Heart right ventricle (tissue), 16 donors: ENCODE data around the gene USE1. TPM values are rescaled to one million over a fixed set of nuclear protein-coding genes. Genes with fewer than 3 reads are reported as not detected.

Experiments
- ATAC-seq, 8 donors: fragments of 200-7000 bp; cut with Tn5 transposase; one replicate each; pipeline ENCODE4 v1.9.1; 2020; ENCODE audit warnings: mild to moderate bottlenecking in 8 of 8, moderate library complexity in 8 of 8, moderate number of reproducible peaks in 1 of 8
- DNase-seq, 2 donors: peaks; one replicate each; pipeline ENCODE4 v3.0.0-alpha.2; 2020
- H3K27ac ChIP-seq, 10 donors: fragments of 200-600 bp; sonication (generic) in 2 of 10; one replicate each; pipeline versions ENCODE4 v1.5.0 to v1.8.0; 2020 to 2022; ENCODE audit warnings: mild to moderate bottlenecking in 3 of 10
- H3K27me3 ChIP-seq, 7 donors: fragments of 200-600 bp; one replicate each; pipeline ENCODE4 v1.8.0; 2021 to 2022; ENCODE audit warnings: mild to moderate bottlenecking in 2 of 7
- H3K36me3 ChIP-seq, 9 donors: fragments of 200-600 bp; sonication (generic) in 1 of 9; one replicate each; pipeline versions ENCODE4 v1.5.0 to v1.8.0; 2020 to 2022; ENCODE audit warnings: mild to moderate bottlenecking in 2 of 9
- H3K4me1 ChIP-seq, 9 donors: fragments of 200-600 bp; sonication (generic) in 1 of 9; one replicate each; pipeline versions ENCODE4 v1.5.0 to v1.8.0; 2020 to 2022; ENCODE audit warnings: mild to moderate bottlenecking in 4 of 9
- H3K4me3 ChIP-seq, 10 donors: fragments of 200-600 bp; sonication (generic) in 2 of 10; one replicate each; pipeline versions ENCODE4 v1.5.0 to v1.8.0; 2020 to 2022; ENCODE audit warnings: mild to moderate bottlenecking in 7 of 10, moderate library complexity in 2 of 10
- H3K9me3 ChIP-seq, 11 donors: fragments of 200-600 bp in 10 of 11; sonication (generic) in 2 of 11; one replicate each; pipeline versions ENCODE4 v1.5.0 to v1.8.0; 2013 to 2022; ENCODE audit warnings: mild to moderate bottlenecking in 2 of 11, control low read depth in 1 of 11, moderate library complexity in 1 of 11
- WGBS, 2 donors: extraction: QIAGEN DNeasy Blood & Tissue Kit; methylation state at CpG; one replicate each; pipeline ENCODE4 v1.1.7; 2013; ENCODE audit warnings: inconsistent platforms in 1 of 2; 5-methylcytosine and 5-hydroxymethylcytosine counted together
- intact Hi-C, 10 donors: fragments of 100-400 bp; cut with DNase I; formaldehyde crosslinking; loops; one replicate each; pipeline versions ENCODE4 v1.11.1 to v1.14.2; 2022
- polyA plus RNA-seq, 2 donors: library from polyadenylated mRNA; stranded (reverse); fragments of 200-250 nt; gene quantifications; one replicate each; pipeline ENCODE4 v1.2.3, GENCODE V29; 2013
- total RNA-seq, 10 donors: library from RNA; stranded (reverse); fragmentation: NEBNext Ultra II Directional in 3 of 10; extraction: Animal tissue kit (Norgen Biotek cat#: 25700) in 3 of 10; gene quantifications; one replicate each; pipeline versions ENCODE4 v1.2.1 to v1.2.4, GENCODE V29; 2021 to 2023
- TF ChIP-seq, protein P1 (sequence below), 9 donors: fragments of 200-600 bp; sonication (generic) in 2 of 9; IDR thresholded peaks; one replicate each; pipeline versions ENCODE4 v1.5.0 to v1.8.0; 2021 to 2022; ENCODE audit warnings: antibody characterized with exemption in 9 of 9, mild to moderate bottlenecking in 5 of 9, moderate library complexity in 1 of 9
- donor health status: Arrhythmogenic right ventricular cardiomyopathy.
- donor health status: ischemic (EF 13 %, LVEDD 7.1; RV severe dilation, severe dysfunction).
- donor health status: healthy with polysubstance abuse.
- donor health status: DM: no; HTN: yes; CAD: no.
- donor health status: DM: no; HTN: no; CAD: no.
- donor health status: ischemic (EF 25% LVEDD 6.9; RV normal size, moderate dysfunction).
- donor health status: ischemic (EF 25% LVEDD 5.7; RV mildly dilated, moderate dysfunction).
- donor health status: healthy.
- donor health status: DM: yes; HTN: yes; CAD: no.
- donor health status: Ischemic cardiomyopathy.
- donor health status: ischemic (EF 35%, LVEDD 5.7; RV mildly dilated, moderate dysfunction).
- donor health status: nonischemic (EF 11% LVEDD 7.7; RV severe dilation, severe dysfunction).
- donor health status: DM: yes; HTN: yes; CAD: no.
- donor health status: PGD.
- donor health status: ischemic (EF 29% LVEDD 5.4; RV normal size, mild dysfunction).
- donor health status: nonischemic (EF 23%, LVEDD 6.1; RV moderate dilation, normal function).

Gene USE1
- total and polyA plus RNA-seq, 12 donors, result 25.1 to 67.6 (median 30.2) TPM

GRCh38 chr19:17216058-17216670, 1.0 kb downstream of the USE1 start:
- ATAC-seq (no peak), DNase-seq (no peak)
- peak overlapping the region in 7 of 10 donors; percentile 59 to 80 (median 71) for H3K4me3 ChIP-seq
- TF ChIP-seq, protein P1, sequence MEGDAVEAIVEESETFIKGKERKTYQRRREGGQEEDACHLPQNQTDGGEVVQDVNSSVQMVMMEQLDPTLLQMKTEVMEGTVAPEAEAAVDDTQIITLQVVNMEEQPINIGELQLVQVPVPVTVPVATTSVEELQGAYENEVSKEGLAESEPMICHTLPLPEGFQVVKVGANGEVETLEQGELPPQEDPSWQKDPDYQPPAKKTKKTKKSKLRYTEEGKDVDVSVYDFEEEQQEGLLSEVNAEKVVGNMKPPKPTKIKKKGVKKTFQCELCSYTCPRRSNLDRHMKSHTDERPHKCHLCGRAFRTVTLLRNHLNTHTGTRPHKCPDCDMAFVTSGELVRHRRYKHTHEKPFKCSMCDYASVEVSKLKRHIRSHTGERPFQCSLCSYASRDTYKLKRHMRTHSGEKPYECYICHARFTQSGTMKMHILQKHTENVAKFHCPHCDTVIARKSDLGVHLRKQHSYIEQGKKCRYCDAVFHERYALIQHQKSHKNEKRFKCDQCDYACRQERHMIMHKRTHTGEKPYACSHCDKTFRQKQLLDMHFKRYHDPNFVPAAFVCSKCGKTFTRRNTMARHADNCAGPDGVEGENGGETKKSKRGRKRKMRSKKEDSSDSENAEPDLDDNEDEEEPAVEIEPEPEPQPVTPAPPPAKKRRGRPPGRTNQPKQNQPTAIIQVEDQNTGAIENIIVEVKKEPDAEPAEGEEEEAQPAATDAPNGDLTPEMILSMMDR (IDR thresholded peaks at IDR 0.05), result no peak
- no peaks in the 10 kb centered on the region for H3K27me3 ChIP-seq
- intact Hi-C loops, result loop anchor here in 1 of 10 donors (10.0 kb wide), 1 partner anchor 69 kb away; the partner anchor contains the start of gene ANKLE1
- WGBS, 2 donors, result 86 to 93% methylated on average over 13 of the region's 13 CpGs
- H3K9me3 ChIP-seq, result no peaks in the 10 kb centered on the region
- H3K27ac ChIP-seq, result peak overlapping the region in 8 of 10 donors; percentile 89 to 97 (median 94)
- peaks cover 0 to 21% (median 13%) of the 10 kb centered on the region in 9 donors for H3K4me1 ChIP-seq
- H3K36me3 ChIP-seq, result peaks cover 0 to 65% (median 32%) of the 10 kb centered on the region in 9 donors

- 98 to 99% methylated on average over 8 of the region's 8 CpGs for WGBS, 2 donors
- ATAC-seq (no peak), DNase-seq (no peak)
- TF ChIP-seq, protein P1 (IDR thresholded peaks at IDR 0.05), result no peak
- intact Hi-C loops, result loop anchor here in 1 of 10 donors (10.0 kb wide), 1 partner anchor 66 kb away; the partner anchor contains the start of gene ANKLE1
- H3K4me1 ChIP-seq, result peaks cover 0 to 24% (median 13%) of the 10 kb centered on the region in 9 donors
- no peaks in the 10 kb centered on the region for H3K27me3 ChIP-seq
- H3K4me3 ChIP-seq, result no peak overlapping the region
- H3K27ac ChIP-seq, result no peak overlapping the region
- H3K36me3 ChIP-seq, result peaks cover 0 to 39% (median 16%) of the 10 kb centered on the region in 9 donors
- H3K9me3 ChIP-seq, result no peaks in the 10 kb centered on the region
These were observed 4.1 kb downstream of the USE1 start for GRCh38 chr19:17219286-17219685.

DNA sequence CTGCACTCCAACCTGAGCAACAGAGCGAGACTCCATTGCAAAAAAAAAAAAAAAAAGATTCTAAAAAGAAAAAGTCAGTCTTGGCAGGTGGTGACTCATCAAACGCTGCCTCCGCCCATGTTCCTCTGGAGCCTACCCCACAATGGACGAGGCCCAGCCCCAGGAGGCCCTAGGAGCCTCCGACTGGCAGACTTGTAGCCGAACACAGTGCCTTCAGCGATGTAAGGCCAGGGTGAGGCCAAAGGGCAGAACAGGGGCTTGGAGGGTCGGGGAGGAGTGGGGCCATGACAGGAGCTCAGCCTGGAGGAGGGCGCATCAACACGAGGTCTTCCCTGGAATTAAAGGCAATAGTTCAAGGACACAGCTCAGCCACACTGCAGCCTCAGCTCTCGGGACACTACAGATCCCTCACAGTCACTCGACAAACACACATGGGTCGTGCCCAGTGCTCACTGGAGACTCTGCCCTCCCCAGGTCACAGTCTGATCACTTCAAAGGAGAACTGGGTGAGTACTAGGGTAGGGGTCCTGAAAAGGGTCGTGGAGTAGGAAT, 5.1 kb downstream of the USE1 start:
- H3K4me3 ChIP-seq, result no peak overlapping the region
- DNase-seq, result no peak
- H3K4me1 ChIP-seq, result peaks cover 0 to 17% (median 7%) of the 10 kb centered on the region in 9 donors
- H3K9me3 ChIP-seq, result no peaks in the 10 kb centered on the region
- ATAC-seq, result peak in 1 of 8 donors; percentile 43
- TF ChIP-seq, protein P1 (IDR thresholded peaks at IDR 0.05), result no peak
- H3K27me3 ChIP-seq, result no peaks in the 10 kb centered on the region
- H3K36me3 ChIP-seq, result peaks cover 0 to 39% (median 16%) of the 10 kb centered on the region in 9 donors
- WGBS, 2 donors, result 52 to 53% methylated on average over 14 of the region's 14 CpGs
- intact Hi-C loops, result loop anchor here in 1 of 10 donors (10.0 kb wide), 1 partner anchor 145 kb away; the partner anchor contains the start of genes HAUS8 and MYO9B
- no peak overlapping the region for H3K27ac ChIP-seq

DNA sequence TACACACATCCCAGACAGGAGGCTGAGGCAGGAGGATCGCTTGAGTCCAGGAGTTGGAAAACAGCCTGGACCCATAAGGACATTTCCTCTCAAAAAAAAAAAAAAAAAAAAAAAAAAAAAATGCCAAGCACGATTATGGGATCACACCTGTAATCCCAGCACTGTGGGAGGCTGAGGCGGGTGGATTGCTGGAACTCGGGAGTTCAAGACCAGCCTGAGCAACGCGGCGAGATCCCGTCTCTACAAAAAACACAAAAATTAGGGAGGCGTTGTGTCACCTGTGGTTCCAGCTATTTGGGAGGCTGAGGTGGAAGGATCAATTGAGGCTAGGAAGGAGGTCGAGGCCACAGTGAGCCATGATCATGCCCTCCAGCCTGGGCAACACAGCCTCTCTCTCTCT, 9.9 kb downstream of the USE1 start:
- Histone ChIP-seq H3K4me3 (peak overlapping the region in 1 of 10 donors; percentile 74), H3K9me3 (no peaks in the 10 kb centered on the region), H3K27ac (no peak overlapping the region), H3K4me1 (peaks cover 0 to 27% (median 15%) of the 10 kb centered on the region in 9 donors), H3K27me3 (no peaks in the 10 kb centered on the region), H3K36me3 (peaks cover 0 to 23% (median 0%) of the 10 kb centered on the region in 9 donors)
- DNase-seq (no peak), ATAC-seq (no peak)
- WGBS, 2 donors, result 83 to 85% methylated on average over 10 of the region's 10 CpGs
- TF ChIP-seq, protein P1 (IDR thresholded peaks at IDR 0.05), result no peak
- intact Hi-C loops, result loop anchor here in 3 of 10 donors (5.0 to 10.0 kb wide), 2 partner anchors 148 to 150 kb away; partner anchors contain the start of genes HAUS8 (in 3 of the 3) and MYO9B (in 3 of the 3)
